ENCODE results near the gene GDF2. TPM values are rescaled to one million over a fixed set of nuclear protein-coding genes. Genes with fewer than 3 reads are reported as not detected.

Gene GDF2
- total RNA-seq, 1 donor from 2014 or later = not detected

- peaks cover 6% of the 10 kb centered on the region for H3K4me1 Mint-ChIP-seq
- DNase-seq (ENCODE audit: low spot score in 2 of 2, unreplicated experiment in 2 of 2) = no peak
- H3K4me3 Mint-ChIP-seq = no peak within 1 kb of the TSS
- H3K36me3 Mint-ChIP-seq = no peaks in the 10 kb centered on the region
- peaks cover 17% of the 10 kb centered on the region for H3K27me3 Mint-ChIP-seq (ENCODE audit: low read depth)
- H3K9me3 Mint-ChIP-seq = no peaks in the 10 kb centered on the region
- TF ChIP-seq CTCF (IDR thresholded peaks at IDR 0.05; ENCODE audit: unreplicated experiment) = no peak
- H3K27ac Mint-ChIP-seq = no peak within 1 kb of the TSS
These were observed 25.9 kb downstream of the GDF2 start, which contains the start of gene RBP3 for GRCh38 chr10:47348138-47348651. Gene RBP3 (plus strand): TSS chr10:47348363. CDS start chr10:47348485, 122 bp downstream.

- no peak overlapping the region for H3K27ac Mint-ChIP-seq
- peaks cover 6% of the 10 kb centered on the region for H3K4me1 Mint-ChIP-seq
- H3K36me3 Mint-ChIP-seq = no peaks in the 10 kb centered on the region
- H3K9me3 Mint-ChIP-seq = no peaks in the 10 kb centered on the region
- H3K27me3 Mint-ChIP-seq (ENCODE audit: low read depth) = peaks cover 13% of the 10 kb centered on the region
- no peak for TF ChIP-seq CTCF (IDR thresholded peaks at IDR 0.05; ENCODE audit: unreplicated experiment)
- no peak for DNase-seq (ENCODE audit: low spot score in 2 of 2, unreplicated experiment in 2 of 2)
- H3K4me3 Mint-ChIP-seq = no peak overlapping the region
These were observed 26.6 kb downstream of the GDF2 start for GRCh38 chr10:47348661-47349470.

- H3K27me3 Mint-ChIP-seq (ENCODE audit: low read depth) = peaks cover 13% of the 10 kb centered on the region
- H3K27ac Mint-ChIP-seq = no peak overlapping the region
- DNase-seq (ENCODE audit: low spot score in 2 of 2, unreplicated experiment in 2 of 2) = no peak
- no peaks in the 10 kb centered on the region for H3K9me3 Mint-ChIP-seq
- TF ChIP-seq CTCF (IDR thresholded peaks at IDR 0.05; ENCODE audit: unreplicated experiment) = no peak
- peaks cover 6% of the 10 kb centered on the region for H3K4me1 Mint-ChIP-seq
- H3K4me3 Mint-ChIP-seq = no peak overlapping the region
- no peaks in the 10 kb centered on the region for H3K36me3 Mint-ChIP-seq
These were observed 27.3 kb downstream of the GDF2 start for GRCh38 chr10:47349516-47349915.

- Mint-ChIP-seq H3K36me3 (no peaks in the 10 kb centered on the region), H3K27ac (no peak overlapping the region), H3K9me3 (no peaks in the 10 kb centered on the region), H3K4me3 (no peak overlapping the region), H3K27me3 (ENCODE audit: low read depth) (peaks cover 10% of the 10 kb centered on the region), H3K4me1 (peaks cover 6% of the 10 kb centered on the region)
- no peak for DNase-seq (ENCODE audit: low spot score in 2 of 2, unreplicated experiment in 2 of 2)
- TF ChIP-seq CTCF (IDR thresholded peaks at IDR 0.05; ENCODE audit: unreplicated experiment) = no peak
These were observed 27.7 kb downstream of the GDF2 start for GRCh38 chr10:47349941-47350371.

- TF ChIP-seq CTCF (IDR thresholded peaks at IDR 0.05; ENCODE audit: unreplicated experiment) = no peak
- no peak for DNase-seq (ENCODE audit: low spot score in 2 of 2, unreplicated experiment in 2 of 2)
- Mint-ChIP-seq H3K4me3 (no peak overlapping the region), H3K27ac (no peak overlapping the region), H3K27me3 (ENCODE audit: low read depth) (peaks cover 6% of the 10 kb centered on the region), H3K36me3 (no peaks in the 10 kb centered on the region), H3K4me1 (peaks cover 6% of the 10 kb centered on the region), H3K9me3 (no peaks in the 10 kb centered on the region)
These were observed 28.7 kb downstream of the GDF2 start for GRCh38 chr10:47350671-47351640.
